SKM-1 (cell line): Measurements from ENCODE around the gene RAB28.
A peak's percentile ranks its signal among the peaks of the same experiment; 100 is the strongest.

ENCODE experiments used
- DNase-seq: peaks from one replicate; lab custom pipeline; 2025; ENCODE audit not compliant: unreplicated experiment; lab: John Stamatoyannopoulos, UW

The RAB28 gene

GRCh38 chr4:13511101-13511500 is 27.0 kb upstream of the RAB28 start:
- DNase-seq: no peak

- no peak for DNase-seq
Observed at GRCh38 chr4:13509442-13509841, 25.3 kb upstream of the RAB28 start.

- DNase-seq: no peak
Observed at GRCh38 chr4:13504374-13504773, 20.2 kb upstream of the RAB28 start.

DNA sequence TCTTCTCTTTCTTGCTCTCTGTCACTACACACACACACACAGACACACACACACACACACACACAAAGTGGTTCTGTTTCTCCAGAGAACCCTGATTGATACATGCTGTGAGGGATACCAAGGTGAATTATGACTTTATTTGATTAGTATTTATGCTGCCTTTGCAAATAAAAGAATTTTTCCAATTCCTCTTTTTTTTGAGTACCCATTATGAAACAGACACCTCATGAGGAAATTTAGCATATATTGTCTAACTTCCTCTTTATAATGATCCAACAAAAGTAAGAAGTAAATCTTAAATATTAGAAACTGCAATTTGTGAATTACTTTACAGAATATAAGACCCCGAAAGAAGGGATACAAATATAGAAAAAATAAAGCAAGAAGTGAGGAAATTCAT is 14.3 kb upstream of the RAB28 start:
- DNase-seq: peak; percentile 76

- DNase-seq: no peak
Observed at GRCh38 chr4:13496605-13497004, 12.5 kb upstream of the RAB28 start.

DNA sequence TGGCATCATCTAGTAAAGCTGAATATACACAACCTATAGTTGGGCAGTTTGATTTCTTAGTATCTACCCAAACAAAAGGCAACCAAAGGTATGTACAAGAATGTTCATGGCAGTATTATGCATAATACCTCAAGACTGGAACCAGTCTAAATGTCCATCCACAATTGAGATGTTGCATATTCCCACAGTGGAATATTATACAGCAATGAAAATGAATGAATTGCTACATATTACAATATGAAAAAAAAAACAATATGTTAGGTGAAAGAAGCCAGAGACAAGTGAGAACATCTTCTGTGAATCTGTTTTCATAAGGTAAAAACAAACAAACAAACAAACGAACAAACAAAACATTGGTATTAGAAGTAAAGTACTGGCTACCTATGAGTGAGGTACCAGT is 11.6 kb upstream of the RAB28 start:
- no peak for DNase-seq

GRCh38 chr4:13493793-13494192 is 9.7 kb upstream of the RAB28 start:
- no peak for DNase-seq

DNA sequence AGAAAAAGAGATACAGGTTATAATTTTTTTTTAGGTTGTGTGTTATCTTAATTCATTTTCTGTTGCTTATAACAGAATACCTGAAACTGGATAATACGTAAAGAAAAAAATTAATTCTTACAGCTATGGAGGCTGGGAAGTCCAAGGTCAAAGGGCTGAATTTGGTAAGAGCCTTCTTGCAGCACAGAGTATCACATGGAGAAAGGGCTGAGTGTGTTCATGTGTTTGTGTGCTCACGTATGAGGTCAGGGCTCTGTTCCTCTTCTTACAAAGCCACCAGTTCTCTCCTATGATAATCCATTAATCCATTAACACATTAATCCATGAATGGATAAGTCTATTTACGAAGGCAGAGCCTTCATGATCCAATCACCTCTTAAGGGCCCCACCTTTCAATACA is 8.6 kb upstream of the RAB28 start:
- peak; percentile 62 for DNase-seq

DNA sequence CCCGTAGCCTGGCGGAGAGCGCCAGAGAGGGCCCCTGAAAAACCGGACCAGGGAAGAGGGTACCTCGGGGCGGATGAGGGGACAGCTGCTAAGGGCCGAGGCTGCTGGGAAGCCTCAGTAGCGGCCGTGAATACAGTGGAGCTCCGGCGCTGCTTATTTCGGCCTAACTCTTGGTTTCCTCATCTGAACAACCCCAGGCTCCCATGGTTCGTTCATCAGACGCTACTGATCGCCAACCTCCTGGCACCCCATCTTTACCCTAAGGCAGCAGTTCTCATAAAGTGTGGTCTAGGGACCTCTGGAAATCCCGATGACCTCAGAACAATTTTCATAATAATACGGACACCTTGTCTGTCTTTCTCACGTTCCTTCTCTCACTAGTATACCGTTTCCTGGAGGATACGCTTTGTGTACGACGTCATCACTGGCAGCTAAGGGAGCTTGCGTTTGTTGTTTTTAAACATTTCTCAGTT is 645 bp upstream of the RAB28 start:
- no peak for DNase-seq

DNA sequence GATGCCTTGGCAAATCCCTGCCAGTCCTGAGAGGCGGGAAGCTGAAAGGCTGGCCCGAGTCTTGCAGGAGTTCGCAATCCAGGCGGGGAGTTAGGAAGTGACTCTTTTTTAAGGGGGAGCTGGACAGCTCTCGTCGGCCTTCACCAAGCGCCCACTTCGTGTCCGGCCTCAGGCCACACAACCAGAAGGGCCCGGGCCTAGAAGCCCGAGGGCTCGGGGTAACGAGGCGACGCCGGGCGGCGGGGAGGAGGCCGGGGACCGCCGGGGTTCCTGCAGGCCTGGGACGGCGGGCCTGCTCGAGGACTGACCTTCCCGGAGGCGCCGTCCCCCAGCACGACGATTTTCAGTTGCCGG is 395 bp downstream of the RAB28 start:
- no peak for DNase-seq

DNA sequence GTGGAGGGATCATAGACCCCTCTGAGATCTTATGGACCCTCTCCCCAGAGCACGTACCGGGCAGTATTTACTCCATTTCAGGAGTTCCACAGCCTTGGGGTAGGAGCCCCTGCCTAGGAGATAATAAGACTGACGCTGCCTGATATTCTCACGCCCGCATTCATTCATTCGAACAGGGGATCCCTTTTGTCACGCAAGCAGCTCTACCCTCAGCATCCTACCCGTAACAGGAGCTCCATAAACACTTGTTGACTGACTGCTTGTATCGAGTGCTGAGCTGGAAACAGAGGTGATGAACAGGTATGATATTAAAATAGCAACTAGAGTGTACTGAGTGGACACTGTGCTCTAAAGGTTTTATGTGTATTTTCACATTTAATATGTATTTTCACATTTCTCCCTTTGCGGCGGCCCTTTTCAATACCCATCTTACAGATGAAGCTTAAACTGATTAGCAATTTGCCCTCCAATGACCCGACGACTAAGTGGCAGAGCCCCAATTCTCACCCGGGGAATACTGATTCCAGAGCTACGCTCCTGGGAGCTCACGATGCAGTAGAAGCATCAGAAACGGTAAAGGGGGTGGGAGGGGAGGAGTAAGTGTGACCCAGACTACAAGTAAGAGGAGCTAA is 888 bp downstream of the RAB28 start:
- DNase-seq: no peak

GRCh38 chr4:13481569-13481968 is 2.6 kb downstream of the RAB28 start:
- DNase-seq: no peak

GRCh38 chr4:13478707-13479106 is 5.4 kb downstream of the RAB28 start:
- DNase-seq: no peak

GRCh38 chr4:13478131-13478530 is 6.0 kb downstream of the RAB28 start:
- DNase-seq: no peak

DNA sequence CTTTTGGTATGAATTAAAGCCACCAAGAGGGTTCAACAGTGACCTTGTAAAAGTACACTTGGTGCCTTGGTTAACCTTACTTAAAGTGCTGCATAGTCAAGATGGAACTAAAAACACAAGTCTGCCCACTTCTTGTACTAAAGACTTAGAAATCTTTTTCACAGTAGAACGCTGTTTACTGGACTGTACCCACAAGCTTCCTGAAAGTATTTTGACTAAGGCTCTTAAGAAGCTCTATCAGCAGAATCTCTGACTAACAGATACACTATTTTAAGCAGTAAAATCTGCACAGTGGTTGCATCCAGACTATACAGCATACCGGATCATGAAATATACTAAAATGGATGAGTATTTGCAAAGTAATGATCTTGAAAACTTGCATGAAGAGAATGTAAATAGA is 7.2 kb downstream of the RAB28 start:
- no peak for DNase-seq

GRCh38 chr4:13476152-13476551 is 8.0 kb downstream of the RAB28 start:
- no peak for DNase-seq

DNA sequence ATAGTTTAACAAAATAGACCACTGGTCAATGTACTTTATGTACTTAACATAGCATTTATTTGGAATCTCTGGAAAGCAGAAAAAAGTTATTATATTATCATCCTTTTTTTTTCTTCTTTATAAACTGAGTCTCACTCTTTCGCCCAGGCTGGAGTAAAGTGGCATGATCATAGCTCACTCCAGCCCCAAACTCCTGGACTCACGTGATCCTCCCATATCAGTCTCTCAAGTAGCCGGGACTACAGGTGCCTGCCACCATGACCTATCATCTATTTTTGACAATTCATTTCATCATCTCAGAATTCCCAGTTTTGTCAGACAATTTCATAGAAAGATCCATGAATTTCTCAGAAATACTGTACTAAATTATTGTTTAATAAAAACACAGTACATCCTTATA is 12.7 kb downstream of the RAB28 start:
- DNase-seq: no peak

- no peak for DNase-seq
Observed at GRCh38 chr4:13470379-13470778, 13.8 kb downstream of the RAB28 start.

GRCh38 chr4:13464973-13465372 is 19.2 kb downstream of the RAB28 start:
- DNase-seq: no peak

DNA sequence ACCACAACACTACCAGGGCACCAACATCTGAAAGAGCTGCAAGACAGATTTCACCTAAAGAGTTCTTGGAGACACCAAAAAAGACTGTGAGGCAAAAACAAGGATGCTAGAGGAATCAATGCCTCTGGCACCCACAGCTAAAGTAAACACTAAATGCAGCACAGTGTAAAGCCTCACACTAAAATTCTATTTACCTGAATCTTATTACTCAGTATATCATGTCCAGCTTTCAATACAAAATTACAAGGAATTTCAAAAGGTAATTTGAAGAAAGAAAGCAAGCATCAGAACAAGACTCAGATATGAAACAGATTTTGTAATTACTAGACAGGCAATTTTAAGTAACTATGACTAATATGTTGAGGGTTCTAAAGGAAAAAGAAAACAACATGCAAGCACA is 19.6 kb downstream of the RAB28 start:
- no peak for DNase-seq

- no peak for DNase-seq
Observed at GRCh38 chr4:13461191-13461905, 22.8 kb downstream of the RAB28 start.

DNA sequence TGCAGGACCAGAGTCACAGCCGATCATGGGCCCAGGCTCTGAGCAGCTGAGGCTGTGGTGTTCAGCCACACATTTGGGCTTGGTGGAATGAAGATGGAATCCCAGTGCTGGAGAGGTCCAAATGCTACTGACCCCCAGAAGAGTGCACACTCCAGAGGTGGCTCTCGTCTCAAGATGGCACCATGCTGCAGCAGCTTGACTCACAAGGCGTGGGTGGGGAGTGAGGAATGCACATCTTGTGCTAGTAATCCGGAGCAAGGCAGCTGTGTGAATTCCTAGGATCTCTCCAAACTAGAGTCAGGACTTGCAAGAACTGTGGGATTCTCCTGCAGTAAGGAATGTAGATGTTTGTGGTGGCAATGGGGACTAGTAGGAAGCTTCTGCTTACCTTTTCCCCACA is 28.7 kb downstream of the RAB28 start:
- DNase-seq: no peak

GRCh38 chr4:13454786-13455185 is 29.4 kb downstream of the RAB28 start:
- DNase-seq: no peak
